ENCODE measurements around the gene HMCN1. TPM values are rescaled to one million over a fixed set of nuclear protein-coding genes. Genes with fewer than 3 reads are reported as not detected.

HMCN1 gene
- polyA plus RNA-seq, 1 of the 3 experiments (the other 2 are of a cell fraction), result 59.5 TPM

DNA sequence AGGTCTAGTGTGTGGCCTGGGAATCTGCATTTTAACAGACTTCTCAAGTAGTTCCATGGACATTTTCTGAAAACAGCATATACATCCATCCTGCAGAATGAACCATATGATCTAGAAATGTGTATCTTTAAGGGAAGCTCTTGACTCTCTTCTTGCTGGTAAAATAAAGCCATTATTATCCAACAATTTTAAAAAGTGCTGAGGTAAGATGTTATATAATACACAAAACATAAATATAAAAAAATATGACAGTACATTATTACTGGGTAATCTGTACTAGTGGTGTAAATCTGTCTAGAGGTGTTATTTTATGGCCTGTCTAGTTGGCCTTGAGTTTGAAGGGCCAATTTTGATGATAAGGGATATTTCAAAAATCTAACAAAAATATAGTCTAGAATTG lies 201.2 kb downstream of the HMCN1 start:
- H3K4me3 ChIP-seq (ENCODE audit: low read depth in 2 of 2, low read length in 1 of 2), result no peak overlapping the region; a peak in 1 of 4 replicates
- CTCF ChIA-PET, result interaction anchor here (1.4 kb wide), 1 partner anchor 12 kb away, joined by 3 read pairs; no protein-coding TSS in a partner anchor
- no peaks in the 10 kb centered on the region for H3K9me2 ChIP-seq

DNA sequence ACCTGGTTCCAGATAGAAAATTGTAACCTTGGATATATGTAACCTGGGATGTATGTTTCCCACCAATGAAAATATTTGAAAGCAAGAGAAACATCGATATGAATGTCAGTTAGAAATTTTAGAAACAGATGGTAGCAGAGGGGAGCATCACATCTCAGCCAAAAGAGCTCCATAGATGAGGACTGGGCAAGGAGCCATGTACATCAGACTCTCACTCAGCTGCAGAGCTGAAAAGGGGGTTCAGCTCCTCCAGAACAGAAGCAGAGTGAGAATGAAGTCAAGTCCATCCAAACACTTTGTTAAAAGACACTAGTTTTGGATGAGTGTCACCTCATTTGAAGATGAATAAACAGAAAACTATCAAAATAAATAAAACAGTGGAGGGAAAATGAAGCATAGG lies 202.4 kb downstream of the HMCN1 start:
- no peak overlapping the region for H3K9ac ChIP-seq
- no peaks in the 10 kb centered on the region for H3K79me2 ChIP-seq (ENCODE audit: insufficient read depth)
- H3F3A ChIP-seq (replicated peaks; ENCODE audit: insufficient read depth), result no peaks in the 10 kb centered on the region
- no peak overlapping the region for H3K27ac ChIP-seq (ENCODE audit: low read depth in 2 of 2, low read length in 1 of 2)
- CTCF ChIA-PET, result interaction anchor here (1.4 kb wide), 1 partner anchor 11 kb away, joined by 3 read pairs; no protein-coding TSS in a partner anchor
- H3K9me3 ChIP-seq, result no peaks in the 10 kb centered on the region
- no peak overlapping the region for H3K4me3 ChIP-seq (ENCODE audit: low read depth in 2 of 2, low read length in 1 of 2)
- H2AFZ ChIP-seq (ENCODE audit: low read depth), result no peak overlapping the region
- peaks cover 5% of the 10 kb centered on the region; the same call in 1 of the 2 replicates for H3K27me3 ChIP-seq (ENCODE audit: insufficient read depth)
- no peaks in the 10 kb centered on the region for H4K20me1 ChIP-seq (ENCODE audit: insufficient read depth)
- peaks cover 0 to 17% of the 10 kb centered on the region in 2 experiments; a peak in 2 of 4 replicates for H3K4me1 ChIP-seq (ENCODE audit: control insufficient read depth in 1 of 2, insufficient read depth in 2 of 2, low read depth in 1 of 2, low read length in 1 of 2)
- DNase-seq, result no peak
- no peak overlapping the region for H3K4me2 ChIP-seq
- POLR2A ChIA-PET, result no interaction called here
- WGBS (ENCODE audit: low lambda C conversion rate), result 0% methylated on average over 1 of the region's 1 CpG
- no peaks in the 10 kb centered on the region for H3K9me2 ChIP-seq
- no peak for TF ChIP-seq CHD2 (IDR thresholded peaks at IDR 0.05; ENCODE audit: low read length, partially characterized antibody)
- TF ChIP-seq, protein P1, sequence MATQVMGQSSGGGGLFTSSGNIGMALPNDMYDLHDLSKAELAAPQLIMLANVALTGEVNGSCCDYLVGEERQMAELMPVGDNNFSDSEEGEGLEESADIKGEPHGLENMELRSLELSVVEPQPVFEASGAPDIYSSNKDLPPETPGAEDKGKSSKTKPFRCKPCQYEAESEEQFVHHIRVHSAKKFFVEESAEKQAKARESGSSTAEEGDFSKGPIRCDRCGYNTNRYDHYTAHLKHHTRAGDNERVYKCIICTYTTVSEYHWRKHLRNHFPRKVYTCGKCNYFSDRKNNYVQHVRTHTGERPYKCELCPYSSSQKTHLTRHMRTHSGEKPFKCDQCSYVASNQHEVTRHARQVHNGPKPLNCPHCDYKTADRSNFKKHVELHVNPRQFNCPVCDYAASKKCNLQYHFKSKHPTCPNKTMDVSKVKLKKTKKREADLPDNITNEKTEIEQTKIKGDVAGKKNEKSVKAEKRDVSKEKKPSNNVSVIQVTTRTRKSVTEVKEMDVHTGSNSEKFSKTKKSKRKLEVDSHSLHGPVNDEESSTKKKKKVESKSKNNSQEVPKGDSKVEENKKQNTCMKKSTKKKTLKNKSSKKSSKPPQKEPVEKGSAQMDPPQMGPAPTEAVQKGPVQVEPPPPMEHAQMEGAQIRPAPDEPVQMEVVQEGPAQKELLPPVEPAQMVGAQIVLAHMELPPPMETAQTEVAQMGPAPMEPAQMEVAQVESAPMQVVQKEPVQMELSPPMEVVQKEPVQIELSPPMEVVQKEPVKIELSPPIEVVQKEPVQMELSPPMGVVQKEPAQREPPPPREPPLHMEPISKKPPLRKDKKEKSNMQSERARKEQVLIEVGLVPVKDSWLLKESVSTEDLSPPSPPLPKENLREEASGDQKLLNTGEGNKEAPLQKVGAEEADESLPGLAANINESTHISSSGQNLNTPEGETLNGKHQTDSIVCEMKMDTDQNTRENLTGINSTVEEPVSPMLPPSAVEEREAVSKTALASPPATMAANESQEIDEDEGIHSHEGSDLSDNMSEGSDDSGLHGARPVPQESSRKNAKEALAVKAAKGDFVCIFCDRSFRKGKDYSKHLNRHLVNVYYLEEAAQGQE (IDR thresholded peaks at IDR 0.05; ENCODE audit: low read depth, low read length), result no peak
- no peak for TF ChIP-seq FOXM1 (IDR thresholded peaks at IDR 0.05; ENCODE audit: low read depth)
- TF ChIP-seq, protein P2, sequence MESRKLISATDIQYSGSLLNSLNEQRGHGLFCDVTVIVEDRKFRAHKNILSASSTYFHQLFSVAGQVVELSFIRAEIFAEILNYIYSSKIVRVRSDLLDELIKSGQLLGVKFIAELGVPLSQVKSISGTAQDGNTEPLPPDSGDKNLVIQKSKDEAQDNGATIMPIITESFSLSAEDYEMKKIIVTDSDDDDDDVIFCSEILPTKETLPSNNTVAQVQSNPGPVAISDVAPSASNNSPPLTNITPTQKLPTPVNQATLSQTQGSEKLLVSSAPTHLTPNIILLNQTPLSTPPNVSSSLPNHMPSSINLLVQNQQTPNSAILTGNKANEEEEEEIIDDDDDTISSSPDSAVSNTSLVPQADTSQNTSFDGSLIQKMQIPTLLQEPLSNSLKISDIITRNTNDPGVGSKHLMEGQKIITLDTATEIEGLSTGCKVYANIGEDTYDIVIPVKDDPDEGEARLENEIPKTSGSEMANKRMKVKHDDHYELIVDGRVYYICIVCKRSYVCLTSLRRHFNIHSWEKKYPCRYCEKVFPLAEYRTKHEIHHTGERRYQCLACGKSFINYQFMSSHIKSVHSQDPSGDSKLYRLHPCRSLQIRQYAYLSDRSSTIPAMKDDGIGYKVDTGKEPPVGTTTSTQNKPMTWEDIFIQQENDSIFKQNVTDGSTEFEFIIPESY (IDR thresholded peaks at IDR 0.05; ENCODE audit: borderline replicate concordance, low read depth), result no peak
- peaks cover 0 to 6% of the 10 kb centered on the region in 2 experiments for H3K36me3 ChIP-seq (replicated peaks in 1 of 2; ENCODE audit: control insufficient read depth in 1 of 2, insufficient read depth in 2 of 2, low read length in 1 of 2)

More for the DNA sequence above, 201.2 kb downstream of the HMCN1 start:
- Histone ChIP-seq H3K27me3 (ENCODE audit: insufficient read depth) (no peaks in the 10 kb centered on the region), H3K4me2 (no peak overlapping the region), H4K20me1 (ENCODE audit: insufficient read depth) (no peaks in the 10 kb centered on the region), H3K4me1 (ENCODE audit: control insufficient read depth in 1 of 2, insufficient read depth in 2 of 2, low read depth in 1 of 2, low read length in 1 of 2) (peaks cover 0 to 17% of the 10 kb centered on the region in 2 experiments; a peak in 2 of 4 replicates), H3F3A (replicated peaks; ENCODE audit: insufficient read depth) (no peaks in the 10 kb centered on the region), H3K27ac (ENCODE audit: low read depth in 2 of 2, low read length in 1 of 2) (peak overlapping the region in 1 of 2 experiments; percentile 55; a peak in 2 of 4 replicates), H3K79me2 (ENCODE audit: insufficient read depth) (no peaks in the 10 kb centered on the region), H3K9ac (no peak overlapping the region), H3K36me3 (replicated peaks in 1 of 2; ENCODE audit: control insufficient read depth in 1 of 2, insufficient read depth in 2 of 2, low read length in 1 of 2) (peaks cover 0 to 6% of the 10 kb centered on the region in 2 experiments), H2AFZ (ENCODE audit: low read depth) (no peak overlapping the region), H3K9me3 (no peaks in the 10 kb centered on the region)
- TF ChIP-seq FOXJ3 (CRISPR knock-in tag; IDR thresholded peaks at IDR 0.05), result no peak
- TF ChIP-seq JUND (IDR thresholded peaks at IDR 0.05), result no peak
- no peak for TF ChIP-seq RFX5 (IDR thresholded peaks at IDR 0.05; ENCODE audit: low read length)
- TF ChIP-seq, protein P1 (IDR thresholded peaks at IDR 0.05; ENCODE audit: low read depth, low read length), result no peak
- TF ChIP-seq NRF1 (IDR thresholded peaks at IDR 0.05; ENCODE audit: low read depth, low read length), result no peak
- no peak for TF ChIP-seq GATA2 (CRISPR knock-in tag; IDR thresholded peaks at IDR 0.05)
- TF ChIP-seq RCOR1 (IDR thresholded peaks at IDR 0.05; ENCODE audit: low read length), result no peak
- TF ChIP-seq GABPA (IDR thresholded peaks at IDR 0.05; ENCODE audit: low read depth), result no peak
- no peak for TF ChIP-seq CHD2 (IDR thresholded peaks at IDR 0.05; ENCODE audit: low read length, partially characterized antibody)
- no peak for TF ChIP-seq NFIC (IDR thresholded peaks at IDR 0.05; ENCODE audit: borderline replicate concordance)
- TF ChIP-seq, protein P3, sequence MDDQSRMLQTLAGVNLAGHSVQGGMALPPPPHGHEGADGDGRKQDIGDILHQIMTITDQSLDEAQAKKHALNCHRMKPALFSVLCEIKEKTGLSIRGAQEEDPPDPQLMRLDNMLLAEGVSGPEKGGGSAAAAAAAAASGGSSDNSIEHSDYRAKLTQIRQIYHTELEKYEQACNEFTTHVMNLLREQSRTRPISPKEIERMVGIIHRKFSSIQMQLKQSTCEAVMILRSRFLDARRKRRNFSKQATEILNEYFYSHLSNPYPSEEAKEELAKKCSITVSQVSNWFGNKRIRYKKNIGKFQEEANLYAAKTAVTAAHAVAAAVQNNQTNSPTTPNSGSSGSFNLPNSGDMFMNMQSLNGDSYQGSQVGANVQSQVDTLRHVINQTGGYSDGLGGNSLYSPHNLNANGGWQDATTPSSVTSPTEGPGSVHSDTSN (IDR thresholded peaks at IDR 0.05), result no peak
- no peak for TF ChIP-seq RAD21 (IDR thresholded peaks at IDR 0.05; ENCODE audit: low read length)
- no peak for TF ChIP-seq ELF1 (IDR thresholded peaks at IDR 0.05)
- no peak for TF ChIP-seq SMC3 (IDR thresholded peaks at IDR 0.05; ENCODE audit: low read depth, low read length)
- no peak for TF ChIP-seq TAF1 (IDR thresholded peaks at IDR 0.05; ENCODE audit: borderline replicate concordance, low read depth, low read length)
- TF ChIP-seq EP300 (IDR thresholded peaks at IDR 0.05; ENCODE audit: borderline replicate concordance in 1 of 2, low read depth in 1 of 2, low read length in 1 of 2), result no peak
- no peak for TF ChIP-seq POLR2AphosphoS5 (IDR thresholded peaks at IDR 0.05; ENCODE audit: low read depth, low read length)
- no peak for DNase-seq
- POLR2A ChIA-PET, result no interaction called here
